SH-SY5Y (cell line): Measurements from ENCODE around the gene SOD2.

Experiments
- GATA2 ChIP-seq: IDR thresholded peaks from 2 replicates; pipeline ENCODE4 v1.6.1; 2011; ENCODE audit warnings: mild to moderate bottlenecking, low read depth, low read length
- GATA3 ChIP-seq: IDR thresholded peaks from 2 replicates; pipeline ENCODE4 v1.6.1; 2011; ENCODE audit warnings: low read depth, mild to moderate bottlenecking, low read length, moderate library complexity

DNA sequence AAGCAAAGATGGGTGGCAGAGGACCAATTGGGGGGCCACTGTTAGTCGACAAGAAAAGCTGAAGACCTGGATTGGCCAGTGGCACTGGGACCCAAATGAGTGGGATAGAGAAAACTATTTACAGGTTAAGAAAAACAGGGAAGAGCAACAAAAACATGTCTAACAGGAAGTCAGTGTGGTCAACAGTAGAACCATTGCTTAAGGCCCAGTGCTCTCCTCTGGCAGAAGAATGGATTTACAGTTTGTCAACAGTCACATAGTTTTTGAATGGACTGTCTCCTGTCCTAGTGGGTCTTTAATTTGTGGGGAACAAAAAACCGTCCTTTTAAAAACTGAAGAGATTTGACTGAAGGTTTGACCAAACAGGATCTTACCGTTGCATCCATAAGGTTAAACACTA, 22.1 kb upstream of the SOD2 start:
- no peak for TF ChIP-seq GATA2
- TF ChIP-seq GATA3 = no peak
